Pancreas (tissue), 10 donors: ENCODE data around the gene CALHM5. TPM values are rescaled to one million over a fixed set of nuclear protein-coding genes. Genes with fewer than 3 reads are reported as not detected.

Experiments used
- ATAC-seq, 4 donors: fragments of 200-7000 bp; cut with Tn5 transposase; one replicate each; pipeline versions ENCODE4 v1.8.0 to v1.9.1; 2020; ENCODE audit warnings: mild to moderate bottlenecking in 4 of 4, moderate library complexity in 4 of 4
- DNase-seq, 6 donors: peaks; one replicate each; pipeline ENCODE4 v3.0.0-alpha.2; 2020
- FAIRE-seq: peaks from 2 replicates; lab custom pipeline; 2012; peaks lifted over from hg19 to GRCh38; lab: Jason Lieb, UNC
- H3K27ac ChIP-seq, 4 donors: fragments of 200-600 bp; sonication (generic); 1 replicate in 3 of 4; 2 replicates in 1 of 4; pipeline versions ENCODE4 v1.5.0 to v1.8.0; 2020
- H3K27me3 ChIP-seq, 4 donors: fragments of 200-600 bp; one replicate each; pipeline ENCODE4 v1.8.0; 2021
- H3K36me3 ChIP-seq, 3 donors: fragments of 200-600 bp; sonication (generic) in 1 of 3; one replicate each; pipeline versions ENCODE4 v1.5.0 to v1.8.0; 2020 to 2021
- H3K4me1 ChIP-seq, 3 donors: fragments of 200-600 bp; one replicate each; pipeline ENCODE4 v1.8.0; 2021
- H3K4me3 ChIP-seq, 4 donors: fragments of 200-600 bp; sonication (generic) in 2 of 4; one replicate each; pipeline versions ENCODE4 v1.5.0 to v1.8.0; 2020 to 2021
- H3K9me3 ChIP-seq, 4 donors: fragments of 200-600 bp; one replicate each; pipeline ENCODE4 v1.8.0; 2021
- WGBS, 2 donors: extraction: QIAGEN DNeasy Blood & Tissue Kit; methylation state at CpG; one replicate each; pipeline ENCODE4 v1.1.7; 2013; 5-methylcytosine and 5-hydroxymethylcytosine counted together
- intact Hi-C, 3 donors: fragments of 100-400 bp; cut with DNase I; formaldehyde crosslinking; loops; one replicate each; pipeline versions ENCODE4 v1.11.1 to v1.14.2; 2022
- polyA plus RNA-seq, 2 donors: library from polyadenylated mRNA; stranded (reverse); fragments of 200-250 nt; gene quantifications; one replicate each; pipeline ENCODE4 v1.2.3, GENCODE V29; 2013
- total RNA-seq, 6 donors: library from RNA; stranded (reverse); fragmentation: NEBNext Ultra II Directional in 4 of 6; extraction: Animal tissue kit (Norgen Biotek cat#: 25700) in 4 of 6; gene quantifications; one replicate each; pipeline versions ENCODE4 v1.2.1 to v1.2.4, GENCODE V29; 2021 to 2023
- TF ChIP-seq, protein P1 (sequence below), 4 donors: fragments of 200-600 bp; sonication (generic) in 3 of 4; IDR thresholded peaks; one replicate each; pipeline versions ENCODE4 v1.5.0 to v1.8.0; 2021; ENCODE audit warnings: antibody characterized with exemption in 4 of 4
- donor health status: healthy with polysubstance abuse.
- donor health status: DM: no; HTN: no; CAD: no; lungs with moderate emphysema.
- donor health status: DM: no; HTN: no; CAD: no.
- donor health status: control.
- donor health status: control.
- donor health status: Bipolar disorder and iron deficiency.
- donor health status: DM: yes; HTN: yes; CAD: no.
- donor health status: DM: no; HTN: no; CAD: no.
- donor health status: DM: no; HTN: no; CAD: no.
- donor health status: DM: yes; HTN: yes; CAD: no.

Gene CALHM5
- total and polyA plus RNA-seq, 8 donors = 0.04 to 0.41 (median 0.10) TPM

DNA sequence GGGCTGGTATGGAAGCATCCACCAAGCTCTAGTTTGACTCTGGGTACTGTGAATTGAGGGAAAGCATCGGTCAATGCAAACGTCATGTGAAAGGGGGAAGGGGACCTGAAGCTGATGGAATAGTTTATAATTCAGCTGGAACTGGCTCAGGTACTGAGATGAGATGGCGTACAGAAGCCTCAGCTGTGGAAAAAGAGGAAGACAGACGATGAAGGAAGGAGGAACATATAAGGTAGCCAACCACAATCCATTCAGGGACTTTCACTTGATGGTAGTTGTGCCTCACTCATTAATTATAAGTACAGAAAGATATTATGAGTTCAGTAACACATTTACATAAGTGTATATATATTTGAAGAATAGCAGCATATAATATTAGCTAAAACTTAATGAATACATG lies 2.7 kb downstream of the CALHM5 start:
- no peaks in the 10 kb centered on the region for H3K36me3 ChIP-seq
- ATAC-seq (no peak), FAIRE-seq (no peak), DNase-seq (no peak)
- intact Hi-C loops = no loop called here
- no peak overlapping the region for H3K4me3 ChIP-seq
- H3K27me3 ChIP-seq = no peaks in the 10 kb centered on the region
- H3K9me3 ChIP-seq = no peaks in the 10 kb centered on the region
- no peaks in the 10 kb centered on the region for H3K4me1 ChIP-seq
- TF ChIP-seq, protein P1, sequence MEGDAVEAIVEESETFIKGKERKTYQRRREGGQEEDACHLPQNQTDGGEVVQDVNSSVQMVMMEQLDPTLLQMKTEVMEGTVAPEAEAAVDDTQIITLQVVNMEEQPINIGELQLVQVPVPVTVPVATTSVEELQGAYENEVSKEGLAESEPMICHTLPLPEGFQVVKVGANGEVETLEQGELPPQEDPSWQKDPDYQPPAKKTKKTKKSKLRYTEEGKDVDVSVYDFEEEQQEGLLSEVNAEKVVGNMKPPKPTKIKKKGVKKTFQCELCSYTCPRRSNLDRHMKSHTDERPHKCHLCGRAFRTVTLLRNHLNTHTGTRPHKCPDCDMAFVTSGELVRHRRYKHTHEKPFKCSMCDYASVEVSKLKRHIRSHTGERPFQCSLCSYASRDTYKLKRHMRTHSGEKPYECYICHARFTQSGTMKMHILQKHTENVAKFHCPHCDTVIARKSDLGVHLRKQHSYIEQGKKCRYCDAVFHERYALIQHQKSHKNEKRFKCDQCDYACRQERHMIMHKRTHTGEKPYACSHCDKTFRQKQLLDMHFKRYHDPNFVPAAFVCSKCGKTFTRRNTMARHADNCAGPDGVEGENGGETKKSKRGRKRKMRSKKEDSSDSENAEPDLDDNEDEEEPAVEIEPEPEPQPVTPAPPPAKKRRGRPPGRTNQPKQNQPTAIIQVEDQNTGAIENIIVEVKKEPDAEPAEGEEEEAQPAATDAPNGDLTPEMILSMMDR (IDR thresholded peaks at IDR 0.05) = no peak
- H3K27ac ChIP-seq = no peak overlapping the region
- 71 to 86% methylated on average over 4 of the region's 4 CpGs for WGBS, 2 donors

DNA sequence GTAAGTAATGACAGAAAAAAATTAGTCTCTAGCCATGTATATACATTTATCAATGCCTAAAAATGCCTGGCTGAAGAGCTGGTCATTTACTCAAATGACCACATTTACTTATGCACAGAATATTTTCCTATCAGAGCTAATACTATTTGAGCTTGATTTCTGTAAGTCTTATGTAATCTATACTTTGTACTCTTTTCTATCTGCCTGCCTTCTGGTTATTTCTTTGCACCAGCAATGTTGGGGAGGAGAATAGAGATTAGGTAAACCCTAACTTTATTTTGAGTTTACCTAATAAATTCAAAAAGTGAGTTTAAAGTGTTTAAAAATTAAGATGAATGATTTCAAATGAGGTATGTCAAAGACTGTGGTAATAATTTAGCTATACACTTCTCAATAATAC lies 3.7 kb downstream of the CALHM5 start:
- no peaks in the 10 kb centered on the region for H3K9me3 ChIP-seq
- no peaks in the 10 kb centered on the region for H3K4me1 ChIP-seq
- ATAC-seq (no peak), DNase-seq (no peak), FAIRE-seq (no peak)
- TF ChIP-seq, protein P1 (IDR thresholded peaks at IDR 0.05) = no peak
- no peak overlapping the region for H3K4me3 ChIP-seq
- H3K36me3 ChIP-seq = no peaks in the 10 kb centered on the region
- no peaks in the 10 kb centered on the region for H3K27me3 ChIP-seq
- intact Hi-C loops = no loop called here
- no peak overlapping the region for H3K27ac ChIP-seq

DNA sequence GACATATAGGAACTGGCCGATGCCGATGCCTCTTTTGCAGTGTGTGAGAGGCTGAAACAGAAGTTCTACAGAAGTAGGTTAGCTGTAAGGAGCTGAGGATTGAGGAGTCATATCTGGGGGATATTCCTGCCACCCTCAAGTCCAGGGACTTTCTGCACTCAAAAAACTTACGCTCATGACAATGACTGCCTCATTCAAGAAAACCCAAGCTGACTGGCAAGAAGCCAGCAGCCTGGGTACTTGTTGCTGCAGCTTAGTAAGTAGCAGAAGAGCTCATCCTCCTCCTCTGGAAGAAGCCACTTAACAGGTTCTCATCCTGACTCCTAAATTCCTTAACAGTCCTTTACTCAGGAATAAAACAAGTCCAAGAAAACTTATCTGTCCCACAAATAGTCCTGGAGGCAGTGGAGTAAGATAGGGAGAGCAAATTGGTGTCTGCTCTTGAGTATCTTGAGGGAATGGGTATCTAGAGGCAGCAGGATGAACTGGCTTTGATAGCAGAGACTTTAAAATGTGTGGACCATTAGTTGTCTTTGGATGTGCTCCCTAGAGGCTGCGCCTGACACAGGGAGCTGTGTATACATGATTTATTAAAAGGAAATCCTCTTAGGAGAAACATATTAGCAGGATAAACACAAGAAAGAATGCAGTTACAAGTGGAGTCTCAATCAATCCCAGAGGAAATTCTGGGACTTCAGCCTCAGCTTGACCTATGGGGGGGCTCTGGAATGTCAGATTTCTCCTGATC lies 7.4 kb downstream of the CALHM5 start:
- TF ChIP-seq, protein P1 (IDR thresholded peaks at IDR 0.05) = no peak
- no peak for FAIRE-seq
- 84 to 88% methylated on average over 4 of the region's 4 CpGs for WGBS, 2 donors

DNA sequence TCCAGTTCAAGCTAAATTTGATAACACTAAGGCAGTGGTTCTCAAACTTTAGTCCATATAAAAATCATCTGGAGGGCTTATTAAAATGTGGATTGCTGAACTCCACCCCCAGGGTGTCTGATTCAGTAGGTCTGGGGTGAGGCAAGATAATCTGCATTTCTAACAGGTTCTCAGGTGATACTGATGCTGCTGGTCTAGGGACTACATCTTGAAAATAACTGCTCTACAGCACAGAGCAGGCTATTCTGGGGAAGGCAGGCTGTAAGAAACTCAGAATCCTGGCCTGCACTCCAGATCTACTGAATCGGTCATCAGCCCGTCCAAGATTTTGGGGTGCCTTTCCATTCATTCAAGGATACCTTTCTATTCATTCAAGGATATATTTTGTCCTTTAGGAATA lies 11.5 kb downstream of the CALHM5 start:
- FAIRE-seq (no peak), ATAC-seq (no peak), DNase-seq (no peak)
- intact Hi-C loops = loop anchor here in 1 of 3 donors (10.0 kb wide), 1 partner anchor 248 kb away; the partner anchor contains the start of gene TSPYL1
- Histone ChIP-seq H3K9me3 (no peaks in the 10 kb centered on the region), H3K4me1 (no peaks in the 10 kb centered on the region), H3K27me3 (no peaks in the 10 kb centered on the region), H3K36me3 (no peaks in the 10 kb centered on the region), H3K4me3 (no peak overlapping the region), H3K27ac (no peak overlapping the region)
- 75 to 88% methylated on average over 2 of the region's 2 CpGs for WGBS, 2 donors
- TF ChIP-seq, protein P1 (IDR thresholded peaks at IDR 0.05) = no peak

More for the DNA sequence above, 7.4 kb downstream of the CALHM5 start:
- no peaks in the 10 kb centered on the region for H3K4me1 ChIP-seq
- no peak overlapping the region for H3K27ac ChIP-seq
- no peak overlapping the region for H3K4me3 ChIP-seq
- H3K27me3 ChIP-seq = no peaks in the 10 kb centered on the region
- ATAC-seq (no peak), DNase-seq (no peak)
- no peaks in the 10 kb centered on the region for H3K36me3 ChIP-seq
- intact Hi-C loops = no loop called here
- H3K9me3 ChIP-seq = no peaks in the 10 kb centered on the region

DNA sequence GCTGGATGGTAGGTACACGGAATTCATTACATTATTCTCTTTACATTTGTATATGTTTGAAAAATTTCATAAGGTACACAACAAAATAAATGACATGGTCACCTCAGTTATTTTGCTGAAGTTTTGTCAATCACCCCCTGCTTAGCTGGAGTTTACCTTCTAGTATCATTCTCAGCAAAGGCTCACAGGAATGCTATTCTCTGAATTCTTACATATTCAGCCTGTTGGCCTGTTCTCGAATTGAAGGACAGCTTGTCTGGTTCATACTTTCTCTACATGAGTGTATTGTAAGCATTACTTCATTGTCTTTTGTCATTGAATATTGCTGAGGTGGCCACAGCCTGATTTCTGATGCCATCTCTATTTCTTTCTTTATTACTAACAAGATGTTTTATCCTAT lies 12.8 kb downstream of the CALHM5 start:
- ATAC-seq (no peak), FAIRE-seq (no peak), DNase-seq (no peak)
- no peaks in the 10 kb centered on the region for H3K27me3 ChIP-seq
- no peaks in the 10 kb centered on the region for H3K36me3 ChIP-seq
- H3K4me3 ChIP-seq = no peak overlapping the region
- intact Hi-C loops = loop anchor here in 1 of 3 donors (10.0 kb wide), 1 partner anchor 249 kb away; the partner anchor contains the start of gene TSPYL1
- 76 to 81% methylated on average over 2 of the region's 2 CpGs for WGBS, 2 donors
- TF ChIP-seq, protein P1 (IDR thresholded peaks at IDR 0.05) = no peak
- no peaks in the 10 kb centered on the region for H3K4me1 ChIP-seq
- H3K9me3 ChIP-seq = no peaks in the 10 kb centered on the region
- H3K27ac ChIP-seq = no peak overlapping the region
